Mucosa of stomach (tissue), 1 donor: ENCODE measurements around the gene GLYR1.

Source experiments
- H3K27me3 ChIP-seq: one replicate; pipeline ENCODE4 v1.7.0; 2013; ENCODE audit warnings: mild to moderate bottlenecking, low read length; ENCODE audit not compliant: control insufficient read depth, insufficient read depth
- H3K36me3 ChIP-seq: one replicate; pipeline ENCODE4 v1.7.0; 2013; ENCODE audit warnings: low read length; ENCODE audit not compliant: control insufficient read depth, insufficient read depth
- H3K4me1 ChIP-seq: one replicate; pipeline ENCODE4 v1.7.0; 2013; ENCODE audit warnings: mild to moderate bottlenecking, low read length; ENCODE audit not compliant: control insufficient read depth, insufficient read depth
- H3K4me3 ChIP-seq: one replicate; pipeline ENCODE4 v1.7.0; 2013; ENCODE audit warnings: low read length
- H3K9ac ChIP-seq: one replicate; pipeline ENCODE4 v1.7.0; 2013; ENCODE audit warnings: mild to moderate bottlenecking, low read length, moderate library complexity
- H3K9me3 ChIP-seq: one replicate; pipeline ENCODE4 v1.7.0; 2013; ENCODE audit warnings: mild to moderate bottlenecking, low read length, moderate library complexity; ENCODE audit not compliant: control insufficient read depth
- donor health status: Pancreatic carcinoma.

The GLYR1 gene

DNA sequence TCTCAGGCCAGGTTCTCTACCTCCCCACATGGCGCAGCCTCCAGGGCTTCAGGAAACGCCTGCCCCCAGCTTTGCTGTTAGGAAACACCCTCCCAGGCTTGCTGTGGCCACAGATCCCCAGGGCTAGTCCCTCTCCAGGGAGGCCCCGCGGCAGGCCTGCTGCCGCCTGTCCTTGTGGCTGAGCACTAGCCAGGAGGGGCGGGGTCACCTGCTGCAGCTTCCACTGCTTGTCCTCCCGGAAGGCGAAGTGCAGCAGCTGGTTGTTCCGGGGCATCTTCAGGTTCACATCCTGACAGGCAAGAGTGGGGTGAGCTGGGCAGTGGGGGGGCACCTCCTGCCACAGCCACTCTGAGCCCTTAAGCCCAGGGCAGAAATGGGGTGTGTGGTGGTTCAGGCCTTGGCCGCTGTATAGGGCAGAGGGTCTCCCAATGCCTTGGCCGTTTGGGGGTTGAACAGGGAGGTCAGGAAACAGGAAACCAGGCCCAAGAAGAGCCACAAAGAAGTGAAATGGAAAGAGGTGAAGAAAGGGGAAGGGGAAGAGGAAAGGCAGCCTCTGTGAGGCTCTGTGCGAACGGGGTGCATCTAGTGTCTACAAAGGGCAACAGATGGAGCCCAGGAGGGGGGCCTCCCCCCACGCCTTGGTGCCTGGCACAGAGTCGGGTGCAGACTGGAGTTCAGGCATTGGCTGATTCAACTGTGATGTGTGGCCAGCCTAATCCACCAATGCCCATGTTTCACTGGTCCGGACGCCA lies 46.6 kb downstream of the GLYR1 start:
- Histone ChIP-seq H3K9ac (peak overlapping the region; percentile 65), H3K4me3 (no peak overlapping the region)

DNA sequence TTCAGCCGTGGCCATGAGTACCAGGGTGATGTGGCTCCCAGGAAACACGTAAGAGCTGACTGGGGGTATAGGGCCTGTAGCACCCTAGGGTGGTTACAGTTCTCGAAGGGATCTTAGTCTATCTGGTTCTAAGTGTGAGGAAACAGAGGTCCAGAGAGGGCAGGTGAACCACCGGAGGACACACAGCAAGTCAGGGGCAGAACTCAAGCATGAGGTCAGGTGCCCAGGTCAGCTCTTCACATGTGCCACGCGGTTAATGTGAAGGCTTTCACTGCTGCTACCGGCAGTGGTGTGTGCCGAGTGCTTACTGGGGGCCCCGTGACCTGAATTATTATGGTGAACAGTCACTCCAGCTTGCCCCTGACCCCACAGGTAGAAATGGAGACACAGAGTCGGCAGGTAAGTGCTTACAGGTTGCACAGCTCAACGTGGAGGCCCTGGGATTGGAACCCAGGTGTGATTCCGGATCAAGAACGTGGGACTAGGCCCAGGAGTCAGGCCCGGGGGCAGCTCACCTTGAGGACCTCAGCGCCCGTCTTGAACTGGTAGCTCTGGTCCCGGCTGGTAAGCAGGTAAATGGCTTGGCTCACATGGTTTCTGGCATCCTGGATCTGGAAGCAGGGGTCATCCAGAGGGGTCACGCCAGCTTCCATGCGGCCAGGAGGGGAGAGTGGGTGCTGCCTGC lies 47.8 kb downstream of the GLYR1 start:
- Histone ChIP-seq H3K36me3 (no peaks in the 10 kb centered on the region), H3K9ac (no peak overlapping the region), H3K9me3 (no peaks in the 10 kb centered on the region), H3K4me3 (no peak overlapping the region), H3K27me3 (no peaks in the 10 kb centered on the region), H3K4me1 (peaks cover 31% of the 10 kb centered on the region)

More for the DNA sequence above, 46.6 kb downstream of the GLYR1 start:
- H3K36me3 ChIP-seq: no peaks in the 10 kb centered on the region
- H3K27me3 ChIP-seq: no peaks in the 10 kb centered on the region
- no peaks in the 10 kb centered on the region for H3K9me3 ChIP-seq
- H3K4me1 ChIP-seq: peaks cover 31% of the 10 kb centered on the region

DNA sequence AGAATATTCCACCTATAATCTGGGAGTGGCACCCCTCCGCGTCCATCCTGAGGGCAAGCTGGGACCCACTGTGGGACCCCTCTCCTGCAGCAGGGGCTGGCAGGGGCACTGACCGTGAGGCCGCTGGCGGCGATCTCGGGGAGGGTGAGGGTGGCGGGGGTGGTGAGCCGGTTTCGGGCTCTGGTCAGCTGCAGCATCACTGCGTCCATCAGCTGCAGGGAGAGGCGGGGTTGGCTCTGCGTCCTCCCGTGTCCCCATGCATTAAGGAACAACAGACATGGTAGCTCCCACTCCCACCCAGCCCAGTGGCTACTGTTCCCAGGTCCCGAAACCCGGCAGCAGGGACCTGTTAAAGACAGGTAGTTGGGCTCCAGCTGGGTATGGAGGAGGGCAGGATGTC lies 48.6 kb downstream of the GLYR1 start:
- no peaks in the 10 kb centered on the region for H3K27me3 ChIP-seq
- no peak overlapping the region for H3K9ac ChIP-seq
- H3K4me3 ChIP-seq: no peak overlapping the region
- no peaks in the 10 kb centered on the region for H3K9me3 ChIP-seq
- H3K36me3 ChIP-seq: no peaks in the 10 kb centered on the region
- H3K4me1 ChIP-seq: peaks cover 31% of the 10 kb centered on the region

DNA sequence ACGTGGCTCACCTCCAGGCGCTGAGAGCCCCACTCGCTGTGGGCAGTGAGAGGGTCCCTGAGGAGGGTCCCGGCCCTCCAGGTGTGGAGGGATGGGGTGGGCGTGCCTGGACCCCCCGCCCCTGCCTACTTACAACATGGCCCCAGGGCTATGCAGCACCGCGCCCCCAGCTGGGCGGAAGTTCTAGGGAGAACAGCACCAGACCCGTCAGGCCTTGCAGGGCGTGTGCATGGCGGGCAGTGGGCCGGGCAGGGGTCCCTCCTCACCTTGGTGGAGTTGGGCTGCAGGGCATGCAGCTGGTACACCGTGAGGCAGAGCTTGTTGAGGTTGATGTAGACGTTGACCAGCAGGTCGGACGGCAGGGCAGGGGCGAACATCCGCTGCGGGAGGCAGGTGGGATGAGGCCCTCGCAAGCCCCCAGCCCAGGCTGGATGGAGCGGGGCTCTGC lies 49.3 kb downstream of the GLYR1 start:
- Histone ChIP-seq H3K4me1 (peaks cover 31% of the 10 kb centered on the region), H3K9me3 (no peaks in the 10 kb centered on the region), H3K9ac (no peak overlapping the region), H3K4me3 (no peak overlapping the region), H3K36me3 (no peaks in the 10 kb centered on the region), H3K27me3 (no peaks in the 10 kb centered on the region)

DNA sequence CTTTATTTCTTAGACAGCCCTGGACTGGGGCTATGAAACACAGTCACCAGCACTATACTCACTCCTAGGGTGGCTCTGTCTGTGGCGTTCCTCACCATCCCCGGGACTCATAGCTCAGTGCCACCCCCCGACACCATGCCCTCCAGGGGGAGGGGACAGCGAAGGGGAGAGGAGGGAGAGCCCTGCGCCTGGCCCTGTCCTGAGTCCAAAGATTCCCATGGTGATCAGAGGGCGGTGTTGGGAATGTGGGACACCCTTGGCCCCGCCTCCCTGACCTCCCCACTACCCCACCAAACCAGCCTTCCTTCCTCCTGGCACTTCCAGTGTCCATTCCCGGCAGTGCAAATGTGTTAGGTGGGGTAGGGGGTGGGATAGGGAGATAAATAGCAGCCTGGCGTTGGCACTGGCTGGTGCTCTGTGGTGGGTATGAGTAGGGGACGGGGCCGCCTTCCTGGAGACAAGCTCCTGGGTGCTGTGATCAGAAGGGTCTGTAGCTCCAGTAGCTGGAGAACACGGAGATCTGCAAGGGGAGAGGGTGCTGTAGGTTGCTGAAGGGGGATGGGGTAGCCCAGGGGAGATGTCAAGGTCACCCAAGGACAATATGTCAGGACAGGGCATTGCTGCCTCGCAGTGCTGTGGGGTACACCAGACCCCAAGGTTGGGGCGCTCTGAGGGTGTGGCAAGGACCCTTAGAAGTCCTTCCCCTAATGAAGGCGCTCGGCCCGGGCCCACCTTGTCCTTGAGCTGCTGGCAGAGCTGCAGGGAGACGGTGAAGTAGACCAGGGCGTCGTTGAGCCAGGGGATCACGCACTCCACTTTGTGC lies 49.9 kb downstream of the GLYR1 start:
- Histone ChIP-seq H3K9me3 (no peaks in the 10 kb centered on the region), H3K4me3 (no peak overlapping the region), H3K9ac (no peak overlapping the region)

DNA sequence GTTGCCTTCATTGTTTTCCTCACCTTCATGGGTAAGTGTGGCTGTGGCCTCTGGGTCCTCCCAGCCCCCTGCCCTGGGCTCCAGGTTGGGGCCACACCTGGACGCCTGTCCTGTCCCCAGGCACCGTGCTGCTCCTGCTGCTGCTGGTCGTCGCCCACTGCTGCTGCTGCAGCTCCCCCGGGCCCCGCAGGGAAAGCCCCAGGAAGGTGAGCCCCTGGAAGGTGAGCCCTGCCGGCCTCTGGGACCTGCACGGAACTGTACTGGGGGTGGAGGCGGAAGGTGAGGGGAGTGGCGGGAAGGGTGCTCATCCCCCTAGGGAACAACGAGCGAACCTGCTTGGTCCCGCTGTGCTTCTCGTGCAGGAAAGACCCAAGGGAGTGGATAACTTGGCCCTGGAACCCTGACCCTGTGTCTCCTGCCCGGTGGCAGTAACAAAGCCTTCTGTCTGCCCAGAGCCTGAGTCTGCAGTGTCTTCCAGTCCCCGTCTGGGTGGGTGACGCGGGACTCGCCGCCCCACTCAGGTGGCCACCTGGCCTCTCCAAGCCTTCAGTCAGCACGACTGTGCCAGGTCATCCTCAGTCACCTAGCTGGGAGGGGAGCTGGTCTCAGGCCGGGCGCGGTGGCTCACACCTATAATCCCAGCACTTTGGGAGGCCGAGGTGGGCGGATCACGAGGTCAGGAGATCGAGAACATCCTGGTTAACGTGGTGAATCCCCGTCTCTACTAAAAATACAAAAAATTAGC lies 51.1 kb downstream of the GLYR1 start:
- H3K4me1 ChIP-seq: peaks cover 22% of the 10 kb centered on the region
- peak overlapping the region; percentile 92 for H3K9ac ChIP-seq
- H3K4me3 ChIP-seq: peak overlapping the region; percentile 80
- no peaks in the 10 kb centered on the region for H3K27me3 ChIP-seq
- no peaks in the 10 kb centered on the region for H3K36me3 ChIP-seq
- H3K9me3 ChIP-seq: no peaks in the 10 kb centered on the region

More for the DNA sequence above, 49.9 kb downstream of the GLYR1 start:
- no peaks in the 10 kb centered on the region for H3K36me3 ChIP-seq
- H3K4me1 ChIP-seq: peaks cover 31% of the 10 kb centered on the region
- no peaks in the 10 kb centered on the region for H3K27me3 ChIP-seq

DNA sequence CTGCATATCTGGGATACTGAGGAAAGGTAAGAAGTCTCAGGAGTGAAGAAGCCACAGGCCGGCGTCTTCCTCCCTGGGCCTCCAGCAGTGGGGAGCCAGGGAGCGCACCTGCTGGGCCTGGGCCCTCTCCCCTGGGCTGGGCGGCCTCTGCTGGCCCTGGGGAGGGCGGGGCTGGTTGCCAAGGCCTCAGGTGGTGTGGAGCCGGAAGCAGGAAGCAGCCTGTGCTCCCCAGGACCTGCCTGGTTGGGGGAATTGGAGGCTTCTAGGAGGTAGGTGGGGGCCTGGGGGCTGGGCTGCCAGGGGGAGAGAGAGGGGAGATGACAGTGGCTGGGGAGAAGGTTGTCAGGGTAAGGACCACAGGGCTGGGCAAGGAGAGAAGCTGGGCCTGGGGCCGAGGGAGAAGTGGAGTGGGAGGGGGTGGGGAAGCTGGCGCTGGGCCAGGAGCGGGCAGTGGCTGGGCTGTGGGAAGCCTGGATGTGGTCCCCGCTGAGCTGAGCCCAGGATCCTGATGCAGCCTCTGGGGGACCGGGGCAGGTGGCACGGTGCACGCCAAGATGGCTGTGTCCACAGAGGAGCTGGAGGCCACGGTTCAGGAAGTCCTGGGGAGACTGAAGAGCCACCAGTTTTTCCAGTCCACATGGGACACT lies 51.8 kb downstream of the GLYR1 start, which contains the start of gene SMIM22:
TSS of gene SMIM22 (plus strand) at position 189 of the 647 bp plus-strand sequence. CDS start at position 555, 366 bp downstream.
- Histone ChIP-seq H3K27me3 (no peaks in the 10 kb centered on the region), H3K9ac (peak within 1 kb of the TSS; percentile 92), H3K4me3 (peak within 1 kb of the TSS; percentile 80), H3K4me1 (peaks cover 16% of the 10 kb centered on the region), H3K36me3 (no peaks in the 10 kb centered on the region), H3K9me3 (no peaks in the 10 kb centered on the region)

DNA sequence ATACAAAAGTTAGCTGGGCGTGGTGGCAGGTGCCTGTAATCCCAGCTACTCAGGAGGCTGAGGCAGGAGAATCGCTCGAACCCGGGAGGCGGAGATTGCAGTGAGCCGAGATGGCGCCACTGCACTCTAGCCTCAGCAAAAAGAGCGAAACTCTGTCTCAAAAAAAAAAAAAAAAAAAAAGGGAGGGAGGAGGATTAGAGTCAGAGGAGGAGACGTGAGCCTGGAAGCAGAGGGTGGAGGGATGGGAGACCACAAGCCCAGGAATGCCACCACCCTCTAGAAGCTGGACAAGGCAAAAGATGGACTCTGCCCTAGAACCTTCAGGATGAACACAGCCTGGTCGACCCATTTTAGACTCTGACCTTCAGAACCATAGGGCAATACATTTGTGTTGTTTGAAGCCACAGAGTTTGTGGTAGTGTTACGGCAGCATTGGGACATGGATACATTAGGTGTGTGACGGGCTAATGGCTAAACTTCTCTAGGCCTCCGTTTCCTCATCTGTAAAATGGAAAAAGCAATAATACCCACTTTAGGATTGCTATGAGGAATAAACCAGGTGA lies 54.1 kb downstream of the GLYR1 start:
- no peak overlapping the region for H3K4me3 ChIP-seq
- no peak overlapping the region for H3K9ac ChIP-seq
- no peaks in the 10 kb centered on the region for H3K27me3 ChIP-seq
- no peaks in the 10 kb centered on the region for H3K9me3 ChIP-seq
- peaks cover 16% of the 10 kb centered on the region for H3K4me1 ChIP-seq
- H3K36me3 ChIP-seq: no peaks in the 10 kb centered on the region

DNA sequence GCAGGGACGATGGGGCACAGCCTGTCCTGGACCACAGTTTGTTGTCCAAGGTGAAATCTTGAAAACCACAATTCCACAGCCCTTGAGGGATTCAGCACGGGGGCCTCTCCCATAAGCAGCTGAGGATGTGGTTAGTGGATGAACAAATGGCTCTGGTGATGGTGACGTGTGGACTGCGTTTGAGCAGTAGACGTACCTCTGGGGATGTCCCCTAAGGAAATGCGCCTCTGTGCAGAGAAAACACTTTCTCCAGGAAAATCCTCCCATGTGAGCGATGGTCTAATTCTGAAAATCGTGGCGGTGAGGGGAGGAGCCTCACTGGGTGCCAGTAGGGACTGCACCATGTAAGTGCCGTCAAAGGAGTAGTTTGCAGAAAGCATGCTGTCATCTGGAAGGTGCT lies 56.2 kb downstream of the GLYR1 start:
- Histone ChIP-seq H3K9me3 (no peaks in the 10 kb centered on the region), H3K9ac (no peak overlapping the region), H3K36me3 (no peaks in the 10 kb centered on the region), H3K4me3 (no peak overlapping the region), H3K27me3 (no peaks in the 10 kb centered on the region), H3K4me1 (peaks cover 10% of the 10 kb centered on the region)

DNA sequence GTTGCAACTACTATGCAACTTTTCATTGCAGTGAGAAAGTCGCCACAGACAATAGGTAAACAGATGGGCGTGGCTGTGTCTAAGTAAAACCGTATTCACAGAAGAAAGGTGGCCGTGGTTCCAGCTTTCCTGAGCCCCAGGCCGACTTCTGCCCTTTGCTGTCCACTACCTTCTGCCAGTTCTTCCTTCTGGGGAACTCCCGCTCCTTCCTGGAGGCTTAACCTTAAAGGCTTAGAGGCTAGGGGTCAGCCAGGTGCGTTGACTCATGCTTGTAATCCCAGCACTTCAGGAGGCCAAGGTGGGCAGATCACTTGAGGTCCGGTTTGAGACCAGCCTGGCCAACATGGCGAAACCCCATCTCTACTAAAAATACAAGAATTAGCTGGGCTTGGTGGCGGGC lies 56.8 kb downstream of the GLYR1 start:
- H3K4me1 ChIP-seq: peaks cover 10% of the 10 kb centered on the region
- no peaks in the 10 kb centered on the region for H3K36me3 ChIP-seq
- H3K9ac ChIP-seq: no peak overlapping the region
- no peak overlapping the region for H3K4me3 ChIP-seq
- no peaks in the 10 kb centered on the region for H3K27me3 ChIP-seq
- no peaks in the 10 kb centered on the region for H3K9me3 ChIP-seq

DNA sequence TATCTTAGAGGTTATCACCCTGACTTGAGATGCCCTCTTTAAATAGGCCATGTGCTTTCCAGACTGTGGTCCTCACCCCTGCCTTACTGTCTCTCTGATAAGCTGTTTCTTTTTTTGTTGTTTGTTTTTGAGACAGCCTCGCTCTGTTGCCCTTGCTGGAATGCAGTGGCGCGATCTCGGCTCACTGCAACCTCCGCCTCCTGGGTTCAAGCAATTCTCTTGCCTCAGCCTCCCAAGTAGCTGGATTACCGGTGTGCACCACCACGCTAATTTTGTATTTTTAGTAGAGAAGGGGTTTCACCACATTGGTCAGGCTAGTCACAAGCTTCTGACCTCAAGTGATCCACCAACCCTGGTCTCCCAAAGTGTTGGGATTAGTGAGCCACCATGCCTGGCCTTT lies 58.2 kb downstream of the GLYR1 start:
- no peak overlapping the region for H3K4me3 ChIP-seq
- H3K36me3 ChIP-seq: no peaks in the 10 kb centered on the region
- H3K9me3 ChIP-seq: no peaks in the 10 kb centered on the region
- H3K27me3 ChIP-seq: no peaks in the 10 kb centered on the region
- no peak overlapping the region for H3K9ac ChIP-seq
- H3K4me1 ChIP-seq: peaks cover 10% of the 10 kb centered on the region
